Measurements from ENCODE around the gene TMEM106C. TPM values are rescaled to one million over a fixed set of nuclear protein-coding genes. Genes with fewer than 3 reads are reported as not detected.

TMEM106C gene
- total and polyA plus RNA-seq, 9 of the 15 experiments (the other 6 are each of a cell fraction or from before 2014, with no cell fraction given) = 37.6 to 183 (median 57.2) TPM

GRCh38 chr12:47963340-47964040 is at the start of gene TMEM106C (continued):
- TF ChIP-seq ZBTB2 (IDR thresholded peaks at IDR 0.05) (peak; percentile 80; the same call in 1 of the 2 replicates), ID3 (CRISPR knock-in tag; IDR thresholded peaks at IDR 0.05) (no peak), ID3 (tag; IDR thresholded peaks at IDR 0.05) (no peak), VEZF1 (CRISPR knock-in tag; IDR thresholded peaks at IDR 0.05) (peak; percentile 40; the same call in 1 of the 2 replicates), EP400 (IDR thresholded peaks at IDR 0.05) (no peak), TRIM28 (IDR thresholded peaks at IDR 0.05) (no peak), REST (IDR thresholded peaks at IDR 0.05; ENCODE audit: borderline replicate concordance) (peak; percentile 56; the same call in 1 of the 2 replicates), REST (CRISPR knock-in tag; IDR thresholded peaks at IDR 0.05; ENCODE audit: low read depth) (0 out of 2 replicates have a peak, but pooled peaks have one; percentile 58), ZBTB11 (CRISPR knock-in tag; IDR thresholded peaks at IDR 0.05) (no peak), KDM2B (CRISPR knock-in tag; IDR thresholded peaks at IDR 0.05) (no peak), HMGN3 (IDR thresholded peaks at IDR 0.05; ENCODE audit: borderline replicate concordance, extremely low read depth, insufficient read length, low read depth, low read length) (peak; percentile 63)
